Liver (tissue), 9 donors: ENCODE measurements around the gene MRPL47. TPM values are rescaled to one million over a fixed set of nuclear protein-coding genes. Genes with fewer than 3 reads are reported as not detected.

ENCODE experiments used
- DNase-seq: peaks from one replicate; pipeline ENCODE4 v3.0.0-alpha.2; 2017; ENCODE audit warnings: low spot score
- H3K27ac ChIP-seq, 2 donors: one replicate each; pipeline ENCODE4 v1.7.0; 2013; ENCODE audit warnings: inconsistent platforms in 2 of 2, low read length in 2 of 2, control low read depth in 1 of 2, low read depth in 1 of 2, mild to moderate bottlenecking in 1 of 2
- H3K27me3 ChIP-seq, 4 donors: one replicate each; pipeline versions ENCODE4 v1.6.1 to v1.7.0; 2013; ENCODE audit warnings: low read length in 3 of 4, inconsistent platforms in 1 of 4, mild to moderate bottlenecking in 1 of 4, moderate library complexity in 1 of 4; ENCODE audit not compliant: control insufficient read depth in 4 of 4, insufficient read depth in 4 of 4
- H3K36me3 ChIP-seq, 4 donors: one replicate each; pipeline versions ENCODE4 v1.6.1 to v1.7.0; 2013; ENCODE audit warnings: low read length in 3 of 4, mild to moderate bottlenecking in 3 of 4, low read depth in 1 of 4, moderate library complexity in 1 of 4; ENCODE audit not compliant: control insufficient read depth in 4 of 4, insufficient read depth in 3 of 4
- H3K4me1 ChIP-seq, 4 donors: one replicate each; pipeline versions ENCODE4 v1.6.1 to v1.7.0; 2013; ENCODE audit warnings: low read length in 3 of 4, mild to moderate bottlenecking in 3 of 4, moderate library complexity in 1 of 4; ENCODE audit not compliant: control insufficient read depth in 4 of 4, insufficient read depth in 4 of 4
- H3K4me3 ChIP-seq, 3 donors: one replicate each; pipeline versions ENCODE4 v1.6.1 to v1.7.0; 2013; ENCODE audit warnings: low read length in 3 of 3, control low read depth in 1 of 3, low read depth in 1 of 3, mild to moderate bottlenecking in 1 of 3
- H3K9ac ChIP-seq, 2 donors: one replicate each; pipeline ENCODE4 v1.7.0; 2013; ENCODE audit warnings: low read length in 2 of 2, mild to moderate bottlenecking in 2 of 2, moderate library complexity in 2 of 2, control low read depth in 1 of 2, low read depth in 1 of 2
- H3K9me3 ChIP-seq, 4 donors: one replicate each; pipeline versions ENCODE4 v1.6.1 to v1.7.0; 2013; ENCODE audit warnings: low read length in 3 of 4; ENCODE audit not compliant: control insufficient read depth in 4 of 4
- CTCF ChIP-seq: fragments of 150-350 bp; IDR thresholded peaks from 2 replicates; pipeline ENCODE4 v1.5.1; 2017; ENCODE audit warnings: improper control_type of control experiment, low read depth, low read length; ENCODE audit not compliant: missing input control
- EGR1 ChIP-seq, 2 donors: IDR thresholded peaks; 2 replicates each; pipeline ENCODE4 v1.6.1; 2016 to 2018; ENCODE audit warnings: antibody characterized with exemption in 2 of 2, low read depth in 2 of 2
- FOXA1 ChIP-seq: IDR thresholded peaks from 2 replicates; pipeline ENCODE4 v1.6.1; 2016; ENCODE audit warnings: antibody characterized with exemption
- FOXA2 ChIP-seq: IDR thresholded peaks from 2 replicates; pipeline ENCODE4 v1.6.1; 2016; ENCODE audit warnings: antibody characterized with exemption
- GABPA ChIP-seq, 2 donors: IDR thresholded peaks in 1 of 2; conservative IDR thresholded peaks in 1 of 2; 2 replicates each; pipeline ENCODE4 v1.6.1; 2016; ENCODE audit warnings: antibody characterized with exemption in 2 of 2, mild to moderate bottlenecking in 1 of 2, moderate library complexity in 1 of 2
- HNF4A ChIP-seq, 2 donors: conservative IDR thresholded peaks; 2 replicates each; pipeline ENCODE4 v1.6.1; 2016; ENCODE audit warnings: antibody characterized with exemption in 2 of 2, mild to moderate bottlenecking in 2 of 2
- HNF4G ChIP-seq: IDR thresholded peaks from 2 replicates; pipeline ENCODE4 v1.6.1; 2016; ENCODE audit warnings: antibody characterized with exemption
- NR2F2 ChIP-seq: IDR thresholded peaks from 2 replicates; pipeline ENCODE4 v1.6.1; 2016; ENCODE audit warnings: antibody characterized with exemption
- RAD21 ChIP-seq, 2 donors: IDR thresholded peaks; 2 replicates each; pipeline ENCODE4 v1.6.1; 2016; ENCODE audit warnings: antibody characterized with exemption in 2 of 2, mild to moderate bottlenecking in 2 of 2
- RXRA ChIP-seq, 2 donors: IDR thresholded peaks; 2 replicates each; pipeline ENCODE4 v1.6.1; 2017 to 2018; ENCODE audit warnings: antibody characterized with exemption in 2 of 2, mild to moderate bottlenecking in 1 of 2
- SP1 ChIP-seq: IDR thresholded peaks from 2 replicates; pipeline ENCODE4 v1.6.1; 2018; ENCODE audit warnings: antibody characterized with exemption, mild to moderate bottlenecking
- TAF1 ChIP-seq: conservative IDR thresholded peaks from 2 replicates; pipeline ENCODE4 v1.6.1; 2016; ENCODE audit warnings: antibody characterized with exemption, mild to moderate bottlenecking
- YY1 ChIP-seq: IDR thresholded peaks from 2 replicates; pipeline ENCODE4 v1.6.1; 2016; ENCODE audit warnings: antibody characterized with exemption, mild to moderate bottlenecking
- WGBS: extraction: QIAGEN DNeasy Blood & Tissue Kit; methylation state at CpG from one replicate; pipeline ENCODE4 v1.1.7; 2013; 5-methylcytosine and 5-hydroxymethylcytosine counted together
- polyA plus RNA-seq, 2 donors: library from polyadenylated mRNA; stranded (reverse) in 1 of 2; unstranded in 1 of 2; fragments of 200-250 nt in 1 of 2; fragments of >200 nt in 1 of 2; fragmentation: Nextera tagmentation in 1 of 2; extraction: Ambion mirVana in 1 of 2; gene quantifications; one replicate each; pipeline versions ENCODE4 v1.2.1 to v1.2.3, GENCODE V29; 2013 to 2015
- total RNA-seq, 2 donors: library from RNA; depleted of rRNA; stranded (reverse); fragments of >200 nt; gene quantifications; one replicate each; pipeline ENCODE4 v1.2.3, GENCODE V29; 2014
- TF ChIP-seq, protein P1 (sequence below): IDR thresholded peaks from 2 replicates; pipeline ENCODE4 v1.6.1; 2016; ENCODE audit warnings: antibody characterized with exemption
- TF ChIP-seq, protein P2 (sequence below): IDR thresholded peaks from 2 replicates; pipeline ENCODE4 v1.6.1; 2016; ENCODE audit warnings: antibody characterized with exemption
- TF ChIP-seq, protein P3 (sequence below): IDR thresholded peaks from 2 replicates; pipeline ENCODE4 v1.6.1; 2016; ENCODE audit warnings: antibody characterized with exemption
- donor health status: healthy.
- donor health status: healthy.
- donor health status: healthy.
- donor health status: healthy.
- donor health status: healthy.

The MRPL47 gene
- total and polyA plus RNA-seq, 4 donors: 11.5 to 34.1 (median 18.6) TPM

- 96% methylated on average over 4 of the region's 4 CpGs for WGBS
- Histone ChIP-seq H3K4me3 (no peak overlapping the region), H3K36me3 (peaks cover 11 to 50% (median 46%) of the 10 kb centered on the region in 4 donors)
Measured at GRCh38 chr3:179599531-179599930, 4.9 kb downstream of the MRPL47 start.

GRCh38 chr3:179591313-179591712 is 13.1 kb downstream of the MRPL47 start:
- Histone ChIP-seq H3K9ac (no peak overlapping the region), H3K27me3 (no peaks in the 10 kb centered on the region), H3K27ac (no peak overlapping the region), H3K4me1 (no peaks in the 10 kb centered on the region), H3K9me3 (no peaks in the 10 kb centered on the region), H3K36me3 (peaks cover 10 to 58% (median 53%) of the 10 kb centered on the region in 4 donors), H3K4me3 (no peak overlapping the region)
- TF ChIP-seq RXRA (IDR thresholded peaks at IDR 0.05): peak in 1 of 2 donors; percentile 38
- no peak for TF ChIP-seq TAF1
- WGBS: 92% methylated on average over 1 of the region's 1 CpG
- no peak for DNase-seq

More at GRCh38 chr3:179599531-179599930, 4.9 kb downstream of the MRPL47 start:
- Histone ChIP-seq H3K9ac (no peak overlapping the region), H3K9me3 (no peaks in the 10 kb centered on the region), H3K27me3 (no peaks in the 10 kb centered on the region), H3K4me1 (peaks cover 3 to 11% (median 9%) of the 10 kb centered on the region in 4 donors), H3K27ac (no peak overlapping the region)
- no peak for TF ChIP-seq CTCF
- no peak for TF ChIP-seq HNF4A (conservative IDR thresholded peaks at IDR 0.05)
- no peak for TF ChIP-seq HNF4G
- DNase-seq: no peak

DNA sequence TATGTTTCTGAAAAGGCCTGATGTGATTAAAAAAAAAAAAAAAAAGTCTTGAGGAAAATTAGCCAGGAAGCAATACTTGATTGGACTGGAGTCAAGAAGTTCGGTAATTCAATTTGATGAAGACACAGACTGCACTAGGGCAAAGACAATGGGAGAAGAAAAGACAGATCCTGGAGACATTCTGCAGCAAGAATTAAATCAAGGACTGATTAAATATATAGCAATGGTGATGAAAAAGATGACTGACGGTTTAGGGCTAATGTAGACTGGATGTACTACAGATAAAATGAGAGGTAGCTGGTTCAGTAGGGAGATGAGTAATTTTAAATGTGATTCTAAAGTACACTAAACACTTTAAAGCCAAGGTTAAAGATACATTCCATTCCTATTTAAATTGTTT is 13.8 kb downstream of the MRPL47 start:
- no peak for DNase-seq
- no peak overlapping the region for H3K4me3 ChIP-seq
- 83% methylated on average over 2 of the region's 2 CpGs for WGBS
- no peak overlapping the region for H3K9ac ChIP-seq
- no peaks in the 10 kb centered on the region for H3K4me1 ChIP-seq
- no peak overlapping the region for H3K27ac ChIP-seq
- peaks cover 10 to 60% (median 52%) of the 10 kb centered on the region in 4 donors for H3K36me3 ChIP-seq
- H3K27me3 ChIP-seq: no peaks in the 10 kb centered on the region
- no peaks in the 10 kb centered on the region for H3K9me3 ChIP-seq
- TF ChIP-seq, protein P1, sequence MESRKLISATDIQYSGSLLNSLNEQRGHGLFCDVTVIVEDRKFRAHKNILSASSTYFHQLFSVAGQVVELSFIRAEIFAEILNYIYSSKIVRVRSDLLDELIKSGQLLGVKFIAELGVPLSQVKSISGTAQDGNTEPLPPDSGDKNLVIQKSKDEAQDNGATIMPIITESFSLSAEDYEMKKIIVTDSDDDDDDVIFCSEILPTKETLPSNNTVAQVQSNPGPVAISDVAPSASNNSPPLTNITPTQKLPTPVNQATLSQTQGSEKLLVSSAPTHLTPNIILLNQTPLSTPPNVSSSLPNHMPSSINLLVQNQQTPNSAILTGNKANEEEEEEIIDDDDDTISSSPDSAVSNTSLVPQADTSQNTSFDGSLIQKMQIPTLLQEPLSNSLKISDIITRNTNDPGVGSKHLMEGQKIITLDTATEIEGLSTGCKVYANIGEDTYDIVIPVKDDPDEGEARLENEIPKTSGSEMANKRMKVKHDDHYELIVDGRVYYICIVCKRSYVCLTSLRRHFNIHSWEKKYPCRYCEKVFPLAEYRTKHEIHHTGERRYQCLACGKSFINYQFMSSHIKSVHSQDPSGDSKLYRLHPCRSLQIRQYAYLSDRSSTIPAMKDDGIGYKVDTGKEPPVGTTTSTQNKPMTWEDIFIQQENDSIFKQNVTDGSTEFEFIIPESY: no peak
- TF ChIP-seq RXRA (IDR thresholded peaks at IDR 0.05) (no peak), RAD21 (IDR thresholded peaks at IDR 0.05) (no peak), FOXA2 (no peak), HNF4G (no peak), HNF4A (conservative IDR thresholded peaks at IDR 0.05) (no peak), TAF1 (no peak), GABPA (IDR thresholded peaks at IDR 0.05 in 1 of 2, conservative IDR thresholded peaks at IDR 0.05 in 1 of 2) (no peak), NR2F2 (no peak), YY1 (no peak), FOXA1 (no peak), SP1 (no peak), CTCF (no peak), EGR1 (IDR thresholded peaks at IDR 0.05; ENCODE audit: low read depth in 2 of 2) (no peak)
- TF ChIP-seq, protein P2, sequence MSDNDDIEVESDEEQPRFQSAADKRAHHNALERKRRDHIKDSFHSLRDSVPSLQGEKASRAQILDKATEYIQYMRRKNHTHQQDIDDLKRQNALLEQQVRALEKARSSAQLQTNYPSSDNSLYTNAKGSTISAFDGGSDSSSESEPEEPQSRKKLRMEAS: no peak
- TF ChIP-seq, protein P3, sequence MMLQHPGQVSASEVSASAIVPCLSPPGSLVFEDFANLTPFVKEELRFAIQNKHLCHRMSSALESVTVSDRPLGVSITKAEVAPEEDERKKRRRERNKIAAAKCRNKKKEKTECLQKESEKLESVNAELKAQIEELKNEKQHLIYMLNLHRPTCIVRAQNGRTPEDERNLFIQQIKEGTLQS: no peak
